ENCODE results near the gene PTGR3.
A peak's percentile ranks its signal among the peaks of the same experiment; 100 is the strongest.

Gene PTGR3

GRCh38 chr18:75235896-75236295, 27.0 kb upstream of the PTGR3 start:
- Histone ChIP-seq H3K36me3 (ENCODE audit: insufficient read depth, low read length) (no peaks in the 10 kb centered on the region), H3K27ac (ENCODE audit: low read depth, low read length) (no peak overlapping the region), H3K4me3 (ENCODE audit: low read depth, low read length) (no peak overlapping the region), H3K27me3 (ENCODE audit: insufficient read depth, low read length) (no peaks in the 10 kb centered on the region), H2AFZ (ENCODE audit: low read length, unreplicated experiment) (no peak overlapping the region), H3K4me1 (ENCODE audit: control insufficient read depth, insufficient read depth, low read length, unreplicated experiment) (no peaks in the 10 kb centered on the region), H3K79me2 (ENCODE audit: control insufficient read depth, insufficient read depth, low read length, unreplicated experiment) (peaks cover 3% of the 10 kb centered on the region)

GRCh38 chr18:75234901-75235300, 26.0 kb upstream of the PTGR3 start:
- Histone ChIP-seq H3K4me3 (ENCODE audit: low read depth, low read length) (no peak overlapping the region), H3K4me1 (ENCODE audit: control insufficient read depth, insufficient read depth, low read length, unreplicated experiment) (peaks cover 4% of the 10 kb centered on the region), H3K27ac (ENCODE audit: low read depth, low read length) (no peak overlapping the region), H3K27me3 (ENCODE audit: insufficient read depth, low read length) (no peaks in the 10 kb centered on the region), H3K36me3 (ENCODE audit: insufficient read depth, low read length) (no peaks in the 10 kb centered on the region), H2AFZ (ENCODE audit: low read length, unreplicated experiment) (no peak overlapping the region), H3K79me2 (ENCODE audit: control insufficient read depth, insufficient read depth, low read length, unreplicated experiment) (no peaks in the 10 kb centered on the region)

- Histone ChIP-seq H3K79me2 (ENCODE audit: control insufficient read depth, insufficient read depth, low read length, unreplicated experiment) (peaks cover 11% of the 10 kb centered on the region), H3K36me3 (ENCODE audit: insufficient read depth, low read length) (no peaks in the 10 kb centered on the region), H3K27me3 (ENCODE audit: insufficient read depth, low read length) (no peaks in the 10 kb centered on the region), H3K4me3 (ENCODE audit: low read depth, low read length) (no peak overlapping the region), H3K4me1 (ENCODE audit: control insufficient read depth, insufficient read depth, low read length, unreplicated experiment) (peaks cover 26% of the 10 kb centered on the region), H2AFZ (ENCODE audit: low read length, unreplicated experiment) (no peak overlapping the region), H3K27ac (ENCODE audit: low read depth, low read length) (no peak overlapping the region)
These were observed 22.1 kb upstream of the PTGR3 start for GRCh38 chr18:75231053-75231406.

GRCh38 chr18:75230163-75231052, 21.5 kb upstream of the PTGR3 start:
- Histone ChIP-seq H3K4me3 (ENCODE audit: low read depth, low read length) (no peak overlapping the region), H3K36me3 (ENCODE audit: insufficient read depth, low read length) (no peaks in the 10 kb centered on the region), H3K79me2 (ENCODE audit: control insufficient read depth, insufficient read depth, low read length, unreplicated experiment) (peaks cover 11% of the 10 kb centered on the region), H3K4me1 (ENCODE audit: control insufficient read depth, insufficient read depth, low read length, unreplicated experiment) (peaks cover 26% of the 10 kb centered on the region), H2AFZ (ENCODE audit: low read length, unreplicated experiment) (no peak overlapping the region), H3K27me3 (ENCODE audit: insufficient read depth, low read length) (no peaks in the 10 kb centered on the region), H3K27ac (ENCODE audit: low read depth, low read length) (no peak overlapping the region)

GRCh38 chr18:75229437-75229836, 20.5 kb upstream of the PTGR3 start:
- Histone ChIP-seq H3K27ac (ENCODE audit: low read depth, low read length) (no peak overlapping the region), H2AFZ (ENCODE audit: low read length, unreplicated experiment) (no peak overlapping the region), H3K4me3 (ENCODE audit: low read depth, low read length) (no peak overlapping the region), H3K79me2 (ENCODE audit: control insufficient read depth, insufficient read depth, low read length, unreplicated experiment) (peaks cover 14% of the 10 kb centered on the region), H3K4me1 (ENCODE audit: control insufficient read depth, insufficient read depth, low read length, unreplicated experiment) (peaks cover 26% of the 10 kb centered on the region), H3K36me3 (ENCODE audit: insufficient read depth, low read length) (no peaks in the 10 kb centered on the region), H3K27me3 (ENCODE audit: insufficient read depth, low read length) (no peaks in the 10 kb centered on the region)

- H3K79me2 ChIP-seq (ENCODE audit: control insufficient read depth, insufficient read depth, low read length, unreplicated experiment): peaks cover 18% of the 10 kb centered on the region
- H3K27ac ChIP-seq (ENCODE audit: low read depth, low read length): no peak overlapping the region
- H3K27me3 ChIP-seq (ENCODE audit: insufficient read depth, low read length): no peaks in the 10 kb centered on the region
- H3K36me3 ChIP-seq (ENCODE audit: insufficient read depth, low read length): no peaks in the 10 kb centered on the region
- no peak overlapping the region for H3K4me3 ChIP-seq (ENCODE audit: low read depth, low read length)
- H3K4me1 ChIP-seq (ENCODE audit: control insufficient read depth, insufficient read depth, low read length, unreplicated experiment): peaks cover 26% of the 10 kb centered on the region
- no peak overlapping the region for H2AFZ ChIP-seq (ENCODE audit: low read length, unreplicated experiment)
These were observed 20.0 kb upstream of the PTGR3 start for GRCh38 chr18:75228967-75229366.

- Histone ChIP-seq H3K36me3 (ENCODE audit: insufficient read depth, low read length) (no peaks in the 10 kb centered on the region), H3K27ac (ENCODE audit: low read depth, low read length) (no peak overlapping the region), H2AFZ (ENCODE audit: low read length, unreplicated experiment) (peak overlapping the region; percentile 93), H3K4me1 (ENCODE audit: control insufficient read depth, insufficient read depth, low read length, unreplicated experiment) (peaks cover 30% of the 10 kb centered on the region), H3K4me3 (ENCODE audit: low read depth, low read length) (peak overlapping the region; percentile 68), H3K27me3 (ENCODE audit: insufficient read depth, low read length) (no peaks in the 10 kb centered on the region), H3K79me2 (ENCODE audit: control insufficient read depth, insufficient read depth, low read length, unreplicated experiment) (peaks cover 21% of the 10 kb centered on the region)
These were observed 18.8 kb upstream of the PTGR3 start for GRCh38 chr18:75227535-75228296.

- no peak overlapping the region for H3K27ac ChIP-seq (ENCODE audit: low read depth, low read length)
- H3K4me1 ChIP-seq (ENCODE audit: control insufficient read depth, insufficient read depth, low read length, unreplicated experiment): peaks cover 30% of the 10 kb centered on the region
- no peaks in the 10 kb centered on the region for H3K27me3 ChIP-seq (ENCODE audit: insufficient read depth, low read length)
- H3K36me3 ChIP-seq (ENCODE audit: insufficient read depth, low read length): no peaks in the 10 kb centered on the region
- H3K4me3 ChIP-seq (ENCODE audit: low read depth, low read length): peak overlapping the region; percentile 68
- peaks cover 26% of the 10 kb centered on the region for H3K79me2 ChIP-seq (ENCODE audit: control insufficient read depth, insufficient read depth, low read length, unreplicated experiment)
- H2AFZ ChIP-seq (ENCODE audit: low read length, unreplicated experiment): peak overlapping the region; percentile 93
These were observed 18.0 kb upstream of the PTGR3 start for GRCh38 chr18:75226956-75227316.

GRCh38 chr18:75226286-75226955, 17.5 kb upstream of the PTGR3 start:
- Histone ChIP-seq H2AFZ (ENCODE audit: low read length, unreplicated experiment) (peak overlapping the region; percentile 93), H3K27me3 (ENCODE audit: insufficient read depth, low read length) (no peaks in the 10 kb centered on the region), H3K4me1 (ENCODE audit: control insufficient read depth, insufficient read depth, low read length, unreplicated experiment) (peaks cover 33% of the 10 kb centered on the region), H3K4me3 (ENCODE audit: low read depth, low read length) (peak overlapping the region; percentile 68), H3K36me3 (ENCODE audit: insufficient read depth, low read length) (no peaks in the 10 kb centered on the region), H3K79me2 (ENCODE audit: control insufficient read depth, insufficient read depth, low read length, unreplicated experiment) (peaks cover 26% of the 10 kb centered on the region), H3K27ac (ENCODE audit: low read depth, low read length) (no peak overlapping the region)

GRCh38 chr18:75223687-75224347, 14.9 kb upstream of the PTGR3 start:
- Histone ChIP-seq H3K36me3 (ENCODE audit: insufficient read depth, low read length) (no peaks in the 10 kb centered on the region), H3K27ac (ENCODE audit: low read depth, low read length) (no peak overlapping the region), H3K4me3 (ENCODE audit: low read depth, low read length) (no peak overlapping the region), H3K79me2 (ENCODE audit: control insufficient read depth, insufficient read depth, low read length, unreplicated experiment) (peaks cover 34% of the 10 kb centered on the region), H3K4me1 (ENCODE audit: control insufficient read depth, insufficient read depth, low read length, unreplicated experiment) (peaks cover 35% of the 10 kb centered on the region), H3K27me3 (ENCODE audit: insufficient read depth, low read length) (no peaks in the 10 kb centered on the region), H2AFZ (ENCODE audit: low read length, unreplicated experiment) (no peak overlapping the region)
